GM19324 (cell line): ENCODE measurements around the gene SCN5A.
A peak's percentile ranks its signal among the peaks of the same experiment; 100 is the strongest.

ENCODE experiments used
- ATAC-seq: cut with Tn5 transposase; IDR thresholded peaks from one replicate; pipeline ENCODE4 v1.9.1; 2021; ENCODE audit warnings: mild to moderate bottlenecking, moderate library complexity; ENCODE audit not compliant: unreplicated experiment, low FRiP score

Gene SCN5A

GRCh38 chr3:38548154-38548931 lies 101.1 kb downstream of the SCN5A start:
- ATAC-seq: no peak

GRCh38 chr3:38545983-38546382 lies 103.5 kb downstream of the SCN5A start:
- no peak for ATAC-seq

GRCh38 chr3:38545550-38545949 lies 103.9 kb downstream of the SCN5A start:
- no peak for ATAC-seq

- no peak for ATAC-seq
Measured at GRCh38 chr3:38544926-38545325, 104.6 kb downstream of the SCN5A start.

GRCh38 chr3:38543586-38543985 lies 105.9 kb downstream of the SCN5A start:
- no peak for ATAC-seq

GRCh38 chr3:38542401-38543298 lies 106.8 kb downstream of the SCN5A start:
- no peak for ATAC-seq

- ATAC-seq: no peak
Measured at GRCh38 chr3:38541806-38542205, 107.7 kb downstream of the SCN5A start.

- no peak for ATAC-seq
Measured at GRCh38 chr3:38538773-38539353, 110.6 kb downstream of the SCN5A start.

- no peak for ATAC-seq
Measured at GRCh38 chr3:38536671-38537070, 112.8 kb downstream of the SCN5A start.

GRCh38 chr3:38534604-38535003 lies 114.9 kb downstream of the SCN5A start:
- no peak for ATAC-seq

GRCh38 chr3:38534180-38534579 lies 115.3 kb downstream of the SCN5A start:
- ATAC-seq: no peak

GRCh38 chr3:38533285-38533976 lies 116.1 kb downstream of the SCN5A start:
- ATAC-seq: no peak

- ATAC-seq: no peak
Measured at GRCh38 chr3:38532529-38532928, 117.0 kb downstream of the SCN5A start.

- ATAC-seq: no peak
Measured at GRCh38 chr3:38528457-38528856, 121.0 kb downstream of the SCN5A start.

GRCh38 chr3:38526792-38527191 lies 122.7 kb downstream of the SCN5A start:
- no peak for ATAC-seq

GRCh38 chr3:38524141-38524739 lies 125.2 kb downstream of the SCN5A start:
- ATAC-seq: no peak

GRCh38 chr3:38522002-38522401 lies 127.5 kb downstream of the SCN5A start:
- ATAC-seq: no peak

GRCh38 chr3:38521391-38521987 lies 128.0 kb downstream of the SCN5A start:
- peak; percentile 57 for ATAC-seq

GRCh38 chr3:38519651-38520050 lies 129.8 kb downstream of the SCN5A start:
- ATAC-seq: no peak

- no peak for ATAC-seq
Measured at GRCh38 chr3:38519000-38519399, 130.5 kb downstream of the SCN5A start.
